ENCODE measurements around the gene DUOXA2.

- TF ChIP-seq EP300 (IDR thresholded peaks at IDR 0.05) (no peak), CTCF (IDR thresholded peaks at IDR 0.05) (no peak), POLR2A (IDR thresholded peaks at IDR 0.05) (no peak), POLR2AphosphoS5 (IDR thresholded peaks at IDR 0.05) (no peak)
These were observed 49.4 kb downstream of the DUOXA2 start for GRCh38 chr15:45163508-45163856.

Data from upper lobe of left lung (tissue), 4 donors.